ENCODE data around the gene FSTL3. TPM values are rescaled to one million over a fixed set of nuclear protein-coding genes. Genes with fewer than 3 reads are reported as not detected.
A peak's percentile ranks its signal among the peaks of the same experiment; 100 is the strongest.

Gene FSTL3
- total and polyA plus RNA-seq, 2 of the 8 experiments (the other 6 are each of a cell fraction or from before 2014, with no cell fraction given), result 8.1 to 11.8 TPM

DNA sequence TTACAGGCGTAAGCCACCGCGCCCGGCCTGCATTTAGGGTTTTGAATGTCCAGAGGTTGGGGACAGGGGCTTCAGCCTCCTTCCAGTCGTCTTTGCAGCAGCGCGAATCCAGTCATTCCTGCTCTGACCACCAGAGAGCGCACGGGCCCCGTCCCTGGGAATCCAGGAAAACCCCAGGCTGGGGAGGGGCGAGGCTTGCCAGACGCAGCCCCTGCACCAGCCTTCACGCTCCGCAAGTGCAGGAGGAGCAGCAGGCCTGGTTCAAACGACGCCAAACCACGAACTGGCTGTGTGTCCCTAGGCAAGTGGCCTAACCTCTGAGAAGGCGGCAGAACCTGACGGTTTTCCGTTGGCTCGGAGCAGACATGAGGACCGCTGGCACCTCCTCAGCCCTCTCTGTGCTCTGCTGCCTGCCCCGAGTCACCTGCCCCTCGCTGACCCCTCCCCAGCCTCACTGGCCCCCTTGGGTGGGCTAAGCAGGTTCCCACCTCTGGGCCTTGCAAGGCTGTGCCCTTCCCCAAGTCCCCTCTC lies 11.2 kb upstream of the FSTL3 start (continued):
- TF ChIP-seq CHD7 (IDR thresholded peaks at IDR 0.05; ENCODE audit: insufficient replicate concordance, low read length), result no peak
- TF ChIP-seq, protein P1, sequence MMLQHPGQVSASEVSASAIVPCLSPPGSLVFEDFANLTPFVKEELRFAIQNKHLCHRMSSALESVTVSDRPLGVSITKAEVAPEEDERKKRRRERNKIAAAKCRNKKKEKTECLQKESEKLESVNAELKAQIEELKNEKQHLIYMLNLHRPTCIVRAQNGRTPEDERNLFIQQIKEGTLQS (IDR thresholded peaks at IDR 0.05; ENCODE audit: insufficient read depth, low read depth, low read length), result no peak
- no peak for TF ChIP-seq RFX5 (IDR thresholded peaks at IDR 0.05; ENCODE audit: borderline replicate concordance, low read depth, low read length)
- TF ChIP-seq SP4 (IDR thresholded peaks at IDR 0.05; ENCODE audit: low read length), result no peak
- no peak for TF ChIP-seq CHD1 (IDR thresholded peaks at IDR 0.05; ENCODE audit: low read depth, low read length)
- TF ChIP-seq, protein P2, sequence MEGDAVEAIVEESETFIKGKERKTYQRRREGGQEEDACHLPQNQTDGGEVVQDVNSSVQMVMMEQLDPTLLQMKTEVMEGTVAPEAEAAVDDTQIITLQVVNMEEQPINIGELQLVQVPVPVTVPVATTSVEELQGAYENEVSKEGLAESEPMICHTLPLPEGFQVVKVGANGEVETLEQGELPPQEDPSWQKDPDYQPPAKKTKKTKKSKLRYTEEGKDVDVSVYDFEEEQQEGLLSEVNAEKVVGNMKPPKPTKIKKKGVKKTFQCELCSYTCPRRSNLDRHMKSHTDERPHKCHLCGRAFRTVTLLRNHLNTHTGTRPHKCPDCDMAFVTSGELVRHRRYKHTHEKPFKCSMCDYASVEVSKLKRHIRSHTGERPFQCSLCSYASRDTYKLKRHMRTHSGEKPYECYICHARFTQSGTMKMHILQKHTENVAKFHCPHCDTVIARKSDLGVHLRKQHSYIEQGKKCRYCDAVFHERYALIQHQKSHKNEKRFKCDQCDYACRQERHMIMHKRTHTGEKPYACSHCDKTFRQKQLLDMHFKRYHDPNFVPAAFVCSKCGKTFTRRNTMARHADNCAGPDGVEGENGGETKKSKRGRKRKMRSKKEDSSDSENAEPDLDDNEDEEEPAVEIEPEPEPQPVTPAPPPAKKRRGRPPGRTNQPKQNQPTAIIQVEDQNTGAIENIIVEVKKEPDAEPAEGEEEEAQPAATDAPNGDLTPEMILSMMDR (IDR thresholded peaks at IDR 0.05; ENCODE audit: control extremely low read depth in 1 of 3, insufficient read depth in 1 of 3, low read depth in 1 of 3, low read length in 3 of 3), result peak; percentile 93 to 98 (median 97)
- TF ChIP-seq E2F6 (IDR thresholded peaks at IDR 0.05), result peak; percentile 88
